ENCODE measurements around the gene C5orf24. TPM values are rescaled to one million over a fixed set of nuclear protein-coding genes. Genes with fewer than 3 reads are reported as not detected.
"Not testable (repeated sequence)": the region's sequence is repeated elsewhere in the genome, so short reads cannot be mapped to it uniquely, and the experiment has no call there.

Gene C5orf24
- total RNA-seq, 1 donor from 2014 or later, result 25.6 TPM

- intact Hi-C loops (cut with micrococcal nuclease); DNase-seq: not testable (repeated sequence)
Observed at GRCh38 chr5:134849434-134849933, 3.7 kb downstream of the C5orf24 start.

GRCh38 chr5:134851307-134851923 is 5.6 kb downstream of the C5orf24 start:
- DNase-seq (no peak), ATAC-seq (no peak)
- intact Hi-C loops (cut with micrococcal nuclease), result no loop called here

More at GRCh38 chr5:134849434-134849933, 3.7 kb downstream of the C5orf24 start:
- not testable (repeated sequence) for ATAC-seq

GRCh38 chr5:134856465-134856864 is 10.7 kb downstream of the C5orf24 start:
- intact Hi-C loops (cut with micrococcal nuclease); ATAC-seq; DNase-seq: not testable (repeated sequence)

DNA sequence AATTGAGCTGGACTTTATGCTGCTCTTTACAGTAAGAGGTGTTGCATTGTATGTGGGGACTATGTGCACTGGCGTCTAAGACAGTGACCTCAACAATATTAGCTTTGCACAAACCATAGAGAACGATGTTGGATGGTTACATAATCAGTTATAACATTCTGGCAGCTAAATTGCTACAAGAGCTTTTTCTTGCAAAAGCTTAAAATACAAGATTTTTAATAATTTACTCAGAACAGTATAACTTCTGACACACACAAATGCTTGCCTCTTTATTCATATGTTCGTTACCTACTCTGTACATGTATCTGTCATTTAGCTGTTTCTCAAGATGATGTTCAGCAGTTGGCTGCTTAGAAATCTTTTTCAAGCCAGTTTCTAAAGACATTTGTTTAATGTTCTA is 11.6 kb downstream of the C5orf24 start:
- ATAC-seq, result no peak
- DNase-seq, result no peak
- intact Hi-C loops (cut with micrococcal nuclease), result no loop called here

DNA sequence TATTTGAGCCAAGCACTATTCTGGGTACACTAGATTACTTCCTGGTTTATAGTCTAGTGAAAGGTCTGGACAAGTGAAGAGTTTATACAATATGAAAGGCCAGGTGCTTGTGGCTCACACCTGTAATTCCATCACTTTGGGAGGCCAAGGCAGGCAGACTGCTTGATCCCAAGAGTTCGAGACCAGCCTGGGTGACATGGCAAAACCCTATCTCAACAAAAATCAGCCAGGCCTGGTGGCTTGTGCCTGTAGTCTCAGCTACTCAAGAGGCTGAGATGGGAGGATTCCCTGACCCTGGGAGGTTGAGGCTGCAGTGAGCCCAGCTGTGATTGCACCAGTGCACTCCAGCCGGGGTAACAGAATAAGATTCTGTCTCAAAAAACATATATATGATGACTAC is 18.9 kb downstream of the C5orf24 start:
- ATAC-seq, result no peak
- intact Hi-C loops (cut with micrococcal nuclease), result no loop called here
- DNase-seq, result no peak

- intact Hi-C loops (cut with micrococcal nuclease), result no loop called here
- DNase-seq (no peak), ATAC-seq (no peak)
Observed at GRCh38 chr5:134873494-134873893, 27.7 kb downstream of the C5orf24 start.

GRCh38 chr5:134873987-134874830 is 28.4 kb downstream of the C5orf24 start, which contains the start of gene TXNDC15:
Gene TXNDC15 (plus strand): TSS chr5:134874371. CDS start chr5:134874428, 57 bp downstream.
- peak; percentile 96 for ATAC-seq
- peak; percentile 95 for DNase-seq
- intact Hi-C loops (cut with micrococcal nuclease), result no loop called here

DNA sequence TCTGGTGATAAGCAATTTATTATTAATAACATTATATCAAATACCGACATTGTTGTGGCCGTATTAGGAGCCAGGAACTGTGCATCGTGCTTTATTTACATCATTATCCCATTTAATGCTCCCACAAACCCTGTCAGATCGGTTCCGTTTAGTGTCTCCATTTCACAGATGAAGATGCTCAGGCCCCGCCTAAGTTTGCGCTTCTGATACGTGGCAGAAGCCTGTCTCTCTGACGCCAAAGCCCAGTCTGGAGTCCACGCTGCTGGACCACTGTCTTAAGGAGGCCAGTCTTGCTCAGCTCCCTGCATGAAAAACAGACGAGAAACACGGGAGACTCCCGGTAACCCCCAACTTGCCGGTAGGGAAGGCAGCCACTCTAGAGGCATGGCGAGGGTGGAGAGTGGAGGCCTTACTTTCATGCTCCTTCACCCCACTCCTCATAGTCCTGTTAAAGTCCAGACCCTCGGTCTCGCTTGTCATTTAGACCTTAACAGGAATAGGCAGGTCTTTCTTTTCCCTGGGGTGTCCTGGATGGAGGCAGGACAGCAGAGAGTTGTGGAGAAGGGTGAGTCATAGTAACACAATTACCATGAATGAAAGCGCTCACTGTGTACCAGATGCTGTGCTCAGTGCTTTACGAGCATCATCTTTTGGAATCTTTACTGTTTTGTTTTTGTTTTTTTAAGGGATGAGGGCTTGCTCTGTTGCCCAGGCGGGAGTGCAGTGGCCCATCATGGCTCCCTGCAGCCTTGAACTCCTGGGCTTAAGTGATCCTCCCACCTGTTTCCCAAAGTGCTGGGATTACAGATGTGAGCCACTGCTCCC is 29.3 kb downstream of the C5orf24 start:
- DNase-seq, result peak; percentile 75
- peak; percentile 77 for ATAC-seq
- intact Hi-C loops (cut with micrococcal nuclease), result no loop called here

DNA sequence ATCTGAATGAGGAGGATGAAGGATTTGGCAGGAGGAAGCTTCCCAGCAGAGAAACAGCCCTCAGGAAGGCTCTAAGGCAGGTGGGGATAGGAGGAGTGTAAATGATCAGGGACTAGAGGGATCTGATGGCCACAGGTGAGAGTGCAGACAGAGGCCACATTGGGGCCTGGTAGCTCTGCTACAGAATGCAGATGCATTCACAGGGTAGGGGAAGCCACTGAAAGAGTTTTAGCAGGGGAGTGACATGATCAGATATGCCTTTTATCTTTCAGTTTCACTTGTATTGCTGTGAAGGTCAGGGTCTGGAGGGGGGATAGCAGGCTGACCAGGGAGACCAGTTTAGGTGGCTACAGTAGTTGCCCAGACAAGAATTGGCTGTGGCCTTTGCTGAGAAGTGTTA is 31.4 kb downstream of the C5orf24 start:
- intact Hi-C loops (cut with micrococcal nuclease), result no loop called here

DNA sequence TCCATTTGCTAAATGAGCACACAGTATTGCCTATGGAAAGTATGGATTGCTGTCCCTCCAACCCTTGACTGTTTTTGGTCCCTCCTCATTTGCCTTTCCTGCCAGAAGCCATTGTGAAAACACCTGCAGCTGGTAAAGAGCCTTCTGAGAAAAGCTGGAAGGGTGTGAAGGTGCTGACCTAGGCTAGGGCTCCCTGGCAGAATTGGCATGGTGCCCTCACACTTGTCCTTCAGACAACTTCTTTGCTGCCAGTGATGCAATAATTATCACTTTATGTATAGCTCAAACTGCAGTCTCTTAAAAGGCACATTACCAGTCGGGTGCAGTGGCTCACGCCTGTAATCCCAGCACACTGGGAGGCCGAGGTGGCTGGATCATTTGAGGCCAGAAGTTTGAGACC is 32.6 kb downstream of the C5orf24 start:
- DNase-seq, result no peak
- no peak for ATAC-seq
- intact Hi-C loops (cut with micrococcal nuclease), result no loop called here

More for the DNA sequence above, 31.4 kb downstream of the C5orf24 start:
- ATAC-seq (no peak), DNase-seq (no peak)

DNA sequence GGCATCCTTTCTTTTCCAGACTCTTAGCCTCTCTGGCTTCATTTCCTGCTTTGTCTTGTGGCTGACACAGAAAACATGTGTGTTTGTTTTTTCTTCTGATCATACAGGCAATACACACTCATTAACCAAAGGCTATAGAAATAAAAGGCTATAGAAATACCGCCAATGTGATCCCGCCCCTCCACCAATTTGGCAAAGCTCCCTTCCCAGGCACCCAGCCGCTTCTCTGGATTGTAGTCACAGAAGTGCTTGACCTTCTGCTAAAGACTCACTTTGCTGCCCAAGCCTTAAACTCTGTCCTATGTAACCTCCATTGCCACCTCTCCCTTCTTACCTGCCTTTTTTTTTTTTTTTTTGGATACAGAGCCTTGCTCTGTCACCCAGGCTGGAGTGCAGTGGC is 33.7 kb downstream of the C5orf24 start:
- ATAC-seq (no peak), DNase-seq (no peak)
- intact Hi-C loops (cut with micrococcal nuclease), result no loop called here

DNA sequence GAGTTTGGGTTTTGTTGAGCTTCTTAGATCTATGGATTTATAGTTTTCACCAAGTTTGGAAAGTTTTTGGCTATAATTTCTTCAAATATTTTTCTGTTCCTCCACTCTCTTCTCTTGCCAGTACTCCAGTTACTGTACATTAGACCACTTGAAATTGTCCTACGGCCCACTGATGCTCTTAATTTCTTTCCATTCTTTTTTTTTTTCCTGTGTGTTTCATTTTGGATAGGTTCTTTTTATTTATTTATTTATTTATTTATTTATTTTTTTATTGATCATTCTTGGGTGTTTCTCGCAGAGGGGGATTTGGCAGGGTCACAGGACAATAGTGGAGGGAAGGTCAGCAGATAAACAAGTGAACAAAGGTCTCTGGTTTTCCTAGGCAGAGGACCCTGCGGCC is 35.2 kb downstream of the C5orf24 start:
- ATAC-seq; intact Hi-C loops (cut with micrococcal nuclease); DNase-seq: not testable (repeated sequence)

DNA sequence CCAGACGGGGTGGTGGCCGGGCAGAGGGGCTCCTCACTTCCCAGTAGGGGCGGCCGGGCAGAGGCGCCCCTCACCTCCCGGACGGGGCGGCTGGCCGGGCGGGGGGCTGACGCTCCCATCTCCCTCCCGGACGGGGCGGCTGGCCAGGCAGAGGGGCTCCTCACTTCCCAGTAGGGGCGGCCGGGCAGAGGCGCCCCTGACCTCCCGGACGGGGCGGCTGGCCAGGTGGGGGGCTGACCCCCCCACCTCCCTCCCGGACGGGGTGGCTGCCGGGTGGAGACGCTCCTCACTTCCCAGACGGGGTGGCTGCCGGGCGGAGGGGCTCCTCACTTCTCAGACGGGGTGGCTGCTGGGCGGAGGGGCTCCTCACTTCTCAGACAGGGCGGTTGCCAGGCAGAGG is 35.9 kb downstream of the C5orf24 start:
- intact Hi-C loops (cut with micrococcal nuclease); DNase-seq; ATAC-seq: not testable (repeated sequence)

- ATAC-seq (no peak), DNase-seq (no peak)
- intact Hi-C loops (cut with micrococcal nuclease), result no loop called here
Observed at GRCh38 chr5:134887593-134888159, 41.9 kb downstream of the C5orf24 start.

DNA sequence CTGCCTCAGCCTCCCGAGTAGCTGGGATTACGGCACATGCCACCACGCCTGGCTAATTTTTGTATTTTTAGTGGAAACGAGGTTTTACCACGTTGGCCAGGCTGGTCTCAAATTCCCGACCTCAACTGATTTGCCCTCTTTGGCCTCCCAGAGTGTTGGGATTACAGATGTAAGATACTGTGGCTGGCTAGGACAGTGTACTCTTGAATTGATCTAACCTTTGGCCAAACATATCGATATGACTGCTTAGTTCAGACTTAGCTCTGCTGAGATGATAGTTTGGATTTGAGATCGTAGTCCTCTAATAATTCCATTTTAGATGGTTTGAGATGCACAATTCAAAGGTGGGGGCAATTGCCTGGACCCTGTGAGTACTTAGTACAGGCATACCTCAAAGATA is 43.6 kb downstream of the C5orf24 start:
- intact Hi-C loops (cut with micrococcal nuclease), result no loop called here
- no peak for ATAC-seq
- no peak for DNase-seq

DNA sequence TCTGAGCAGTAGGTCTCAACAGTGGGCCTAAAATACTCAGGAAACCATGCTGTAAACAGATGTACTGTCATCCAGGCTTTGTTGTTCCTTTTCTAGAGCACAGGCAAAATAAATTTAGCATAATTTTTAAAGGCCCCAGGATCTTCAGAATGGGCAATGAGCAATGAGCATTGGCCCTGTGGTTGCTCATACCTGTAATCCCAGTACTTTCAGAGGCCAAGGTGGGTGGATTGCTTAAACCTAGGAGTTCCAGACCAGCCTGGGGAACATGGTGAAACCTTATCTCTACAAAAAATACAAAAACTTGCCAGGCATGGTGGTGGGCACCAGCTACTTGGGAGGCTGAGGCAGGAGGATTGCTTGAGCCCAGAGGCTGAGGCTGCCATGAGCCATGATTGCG is 45.7 kb downstream of the C5orf24 start:
- no peak for DNase-seq
- intact Hi-C loops (cut with micrococcal nuclease), result no loop called here
- no peak for ATAC-seq

DNA sequence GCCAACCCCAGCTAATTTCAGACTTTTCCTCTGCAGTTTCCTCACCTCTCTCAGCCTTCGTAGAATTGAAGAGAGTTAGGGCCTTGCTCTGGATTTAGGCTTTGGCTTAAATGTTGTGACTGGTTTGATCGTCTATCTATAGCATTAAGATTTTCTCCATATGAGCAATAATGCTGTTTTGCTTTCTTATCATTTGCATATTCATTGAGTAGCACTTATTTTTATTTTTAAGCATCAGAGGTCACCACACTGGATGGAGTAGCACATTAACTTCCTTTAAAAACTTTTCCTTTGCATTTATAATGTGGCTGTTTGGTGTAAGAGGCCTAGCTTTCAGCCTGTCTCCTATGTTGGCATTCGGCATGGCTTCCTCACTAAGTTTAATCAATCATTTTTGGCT is 46.5 kb downstream of the C5orf24 start:
- DNase-seq, result no peak
- intact Hi-C loops (cut with micrococcal nuclease), result no loop called here
- no peak for ATAC-seq

- no peak for ATAC-seq
- intact Hi-C loops (cut with micrococcal nuclease), result no loop called here
- no peak for DNase-seq
Observed at GRCh38 chr5:134892926-134893325, 47.2 kb downstream of the C5orf24 start.
